Forelimb muscle (tissue), 1 donor: Measurements from ENCODE around the gene AUP1. TPM values are rescaled to one million over a fixed set of nuclear protein-coding genes. Genes with fewer than 3 reads are reported as not detected.
"Not testable (repeated sequence)": the region's sequence is repeated elsewhere in the genome, so short reads cannot be mapped to it uniquely, and the experiment has no call there.

Experiments used
- DNase-seq: peaks from one replicate; pipeline ENCODE4 v3.0.0-alpha.2; 2013; ENCODE audit warnings: low read depth
- polyA plus RNA-seq: library from polyadenylated mRNA; unstranded; fragments of 120-200 nt; gene quantifications from one replicate; pipeline ENCODE4 v1.2.1, GENCODE V29; 2013; ENCODE audit not compliant: insufficient read length

AUP1 gene, protein sequence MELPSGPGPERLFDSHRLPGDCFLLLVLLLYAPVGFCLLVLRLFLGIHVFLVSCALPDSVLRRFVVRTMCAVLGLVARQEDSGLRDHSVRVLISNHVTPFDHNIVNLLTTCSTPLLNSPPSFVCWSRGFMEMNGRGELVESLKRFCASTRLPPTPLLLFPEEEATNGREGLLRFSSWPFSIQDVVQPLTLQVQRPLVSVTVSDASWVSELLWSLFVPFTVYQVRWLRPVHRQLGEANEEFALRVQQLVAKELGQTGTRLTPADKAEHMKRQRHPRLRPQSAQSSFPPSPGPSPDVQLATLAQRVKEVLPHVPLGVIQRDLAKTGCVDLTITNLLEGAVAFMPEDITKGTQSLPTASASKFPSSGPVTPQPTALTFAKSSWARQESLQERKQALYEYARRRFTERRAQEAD
- polyA plus RNA-seq = 60.5 TPM

DNA sequence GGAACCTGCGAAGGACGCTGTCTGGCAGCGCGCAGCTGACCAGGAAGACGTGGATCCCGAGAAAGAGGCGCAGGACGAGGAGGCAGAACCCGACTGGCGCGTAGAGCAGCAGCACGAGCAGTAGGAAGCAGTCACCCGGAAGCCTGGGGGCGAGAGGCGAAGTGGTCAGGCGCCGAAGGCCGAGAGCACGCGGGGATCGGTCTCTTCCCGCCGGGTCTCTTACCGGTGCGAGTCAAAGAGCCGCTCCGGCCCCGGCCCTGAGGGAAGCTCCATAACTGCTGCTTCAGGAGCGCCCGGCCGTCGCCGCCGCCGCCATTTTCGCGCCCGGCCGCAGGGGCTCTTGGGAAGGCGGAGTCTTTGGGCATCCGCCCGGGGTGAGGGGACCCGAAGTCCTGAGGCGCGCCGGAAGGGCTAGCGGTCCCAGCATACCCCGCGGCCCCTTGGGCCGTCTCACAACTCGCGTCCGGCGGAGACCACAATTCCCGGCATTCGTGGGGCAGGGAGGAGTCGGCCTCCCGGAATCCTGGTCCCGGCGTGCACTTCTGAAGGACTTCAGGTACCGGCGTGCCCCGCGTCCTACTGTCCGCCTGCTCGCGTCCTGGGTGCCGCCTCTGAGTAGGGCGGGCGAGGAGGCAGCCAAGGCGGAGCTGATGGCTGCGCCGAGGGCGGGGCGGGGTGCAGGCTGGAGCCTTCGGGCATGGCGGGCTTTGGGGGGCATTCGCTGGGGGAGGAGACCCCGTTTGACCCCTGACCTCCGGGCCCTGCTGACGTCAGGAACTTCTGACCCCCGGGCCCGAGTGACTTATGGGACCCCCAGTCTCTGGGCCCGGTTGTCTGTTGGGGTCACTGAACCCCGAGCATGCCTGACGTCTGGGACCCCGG, at the start of gene AUP1, which contains the start of gene HTRA2:
Gene AUP1, minus strand, starts transcription at position 350 of the 882 bp plus-strand sequence. Its CDS starts 77 bp downstream, at position 273.
Gene HTRA2, plus strand, starts transcription at position 577 of the 882 bp plus-strand sequence. Its CDS starts 74 bp downstream, at position 651.
- DNase-seq = peak; percentile 96

DNA sequence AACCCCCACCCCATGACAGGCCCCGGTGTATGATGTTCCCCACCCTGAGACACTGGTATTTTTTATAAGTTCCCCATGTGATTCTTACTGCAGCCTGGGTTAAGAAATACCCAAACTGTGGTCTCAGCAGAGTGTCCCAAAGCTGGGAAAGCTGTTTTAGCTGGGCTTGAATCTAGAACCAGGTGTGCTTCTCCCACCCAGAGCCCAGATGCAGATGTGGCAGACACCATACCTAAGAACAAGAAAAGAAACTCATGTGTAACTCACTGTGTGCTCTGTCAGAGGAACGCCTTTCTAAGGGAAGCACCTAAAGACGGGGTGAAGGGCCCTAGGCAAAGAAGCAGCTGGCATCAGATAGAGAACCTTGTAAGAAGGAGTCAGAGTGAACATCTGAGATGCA, 48.9 kb upstream of the AUP1 start:
- no peak for DNase-seq

- no peak for DNase-seq
Measured at GRCh38 chr2:74577448-74577847, 47.9 kb upstream of the AUP1 start.

- DNase-seq = no peak
Measured at GRCh38 chr2:74576863-74577229, 47.3 kb upstream of the AUP1 start.

GRCh38 chr2:74576211-74576862, 46.8 kb upstream of the AUP1 start:
- no peak for DNase-seq

GRCh38 chr2:74575320-74575719, 45.8 kb upstream of the AUP1 start:
- DNase-seq = no peak

DNA sequence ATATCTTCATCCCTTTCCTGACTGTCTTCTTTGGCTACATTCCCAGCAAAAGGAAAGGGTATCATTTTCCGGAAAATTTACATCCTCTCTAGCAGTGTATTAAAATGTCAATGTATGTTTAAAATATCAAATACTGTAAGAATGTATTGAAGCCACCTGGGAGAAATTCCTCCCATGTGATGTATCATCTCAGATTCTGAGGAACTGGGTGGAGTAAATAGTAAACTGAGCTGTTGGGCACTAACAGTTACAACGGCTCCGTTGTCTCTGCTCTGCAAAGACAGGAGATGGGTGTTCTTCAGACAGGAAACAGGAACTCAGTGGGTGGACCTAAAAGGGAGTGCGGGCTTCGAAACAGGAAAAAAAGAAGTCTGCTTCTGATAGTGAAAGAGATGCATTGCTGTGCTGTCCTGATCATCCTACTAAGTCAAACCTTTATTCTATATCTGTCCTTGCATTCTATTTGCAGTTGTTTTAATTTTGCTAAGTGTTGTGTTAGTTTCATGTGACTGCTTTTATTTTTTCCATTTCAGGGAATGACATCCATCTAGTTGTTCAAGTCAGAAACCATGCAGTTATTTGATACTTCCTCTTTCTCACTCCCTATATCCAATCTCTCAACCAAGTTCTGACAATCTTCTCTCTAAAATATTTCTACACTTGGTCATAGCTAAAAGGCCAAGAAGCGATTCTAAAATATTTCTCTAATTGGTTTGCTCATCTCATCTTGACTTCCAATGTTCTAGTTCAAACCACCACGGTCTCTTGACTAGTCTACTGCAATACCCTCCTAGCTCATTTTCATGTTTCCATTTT, 44.4 kb upstream of the AUP1 start:
- DNase-seq = no peak

DNA sequence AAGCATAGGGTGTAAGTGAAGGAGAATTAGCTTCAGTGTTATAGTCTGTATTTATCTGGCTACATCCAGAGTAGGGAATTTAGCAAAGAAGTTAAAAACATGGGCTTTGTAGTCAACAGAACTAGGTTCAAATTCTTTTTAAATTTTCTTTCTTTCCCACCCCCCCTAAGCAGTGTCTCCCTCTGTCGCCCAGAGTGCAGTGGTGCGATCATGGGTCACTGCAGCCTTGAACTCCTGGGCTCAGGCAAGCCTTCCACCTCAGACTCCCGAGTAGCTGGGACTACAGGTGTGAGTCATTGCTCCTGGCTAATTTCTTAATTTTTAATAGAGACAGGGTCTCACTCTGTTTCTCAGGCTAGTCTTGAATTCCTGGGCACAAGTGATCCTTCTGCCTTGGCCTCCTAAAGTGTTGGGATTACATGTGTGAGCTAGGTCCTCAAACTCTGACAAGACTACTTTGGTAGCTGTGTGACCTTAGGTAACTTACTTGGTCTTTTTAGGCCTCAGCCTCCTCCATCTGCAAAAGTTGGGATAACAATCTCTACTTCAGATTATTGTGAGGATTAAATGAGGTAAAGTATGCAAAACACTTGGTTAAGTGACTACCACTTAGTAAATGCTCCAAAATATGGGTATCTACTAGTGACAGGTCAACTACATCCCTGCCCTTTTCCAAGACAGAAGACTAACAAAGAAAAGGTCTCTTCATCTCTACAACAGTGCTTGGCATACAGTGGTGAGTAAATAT, 42.8 kb upstream of the AUP1 start:
- no peak for DNase-seq

DNA sequence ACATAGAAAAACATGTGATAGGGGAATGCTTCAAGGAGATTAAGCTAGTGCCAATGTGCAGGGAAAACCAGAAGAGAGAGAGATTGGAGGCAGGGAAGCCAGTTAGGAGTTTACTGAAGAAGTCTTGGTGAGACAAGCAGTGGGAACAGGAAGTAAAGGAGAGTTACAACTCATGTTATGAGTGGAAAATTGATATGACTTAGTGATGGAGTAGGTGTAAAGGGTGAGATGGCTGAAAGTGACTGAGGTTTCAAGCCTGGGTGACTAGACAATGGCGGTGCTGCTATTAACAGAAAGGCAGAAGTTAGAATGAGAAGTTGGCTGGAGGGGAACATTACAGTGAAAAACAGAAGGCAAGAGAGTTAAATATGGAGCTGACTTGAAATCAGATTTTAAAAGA, 41.6 kb upstream of the AUP1 start:
- DNase-seq = no peak

- DNase-seq = no peak
Measured at GRCh38 chr2:74569686-74570085, 40.2 kb upstream of the AUP1 start.

DNA sequence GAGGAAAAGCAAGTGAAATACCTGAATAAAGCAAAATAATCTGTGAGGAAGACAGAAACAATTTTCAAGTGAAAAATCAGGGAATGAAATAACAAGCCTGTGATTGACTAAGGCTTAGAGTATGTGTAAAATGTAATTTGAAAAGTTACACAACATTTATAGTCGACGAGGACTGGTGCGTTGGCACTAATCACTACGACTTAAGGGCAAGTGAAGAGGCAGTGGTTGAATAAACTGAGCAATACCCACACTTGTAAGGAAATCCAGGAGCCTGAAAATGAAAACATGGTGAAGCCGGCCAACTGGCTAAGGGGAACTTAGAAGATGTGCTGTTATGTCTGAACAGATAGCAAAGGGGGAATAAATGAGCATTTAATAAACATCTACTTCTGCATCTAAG, 38.4 kb upstream of the AUP1 start:
- DNase-seq = no peak

DNA sequence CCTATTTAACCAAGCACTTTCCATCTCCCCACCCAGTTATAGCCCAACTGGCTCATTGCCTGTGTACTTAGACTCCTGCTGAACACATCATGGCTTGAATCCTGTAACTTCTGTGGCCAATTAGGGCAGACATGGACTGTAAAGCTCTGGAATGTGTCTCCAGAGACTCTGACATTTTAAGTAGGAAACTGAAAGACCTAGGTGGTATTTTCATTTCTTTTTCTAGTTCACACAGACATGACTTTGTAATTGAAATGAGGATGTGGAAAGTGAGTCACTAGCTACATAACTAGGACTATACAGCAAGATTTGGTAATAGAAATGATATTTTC, 37.2 kb upstream of the AUP1 start:
- no peak for DNase-seq

DNA sequence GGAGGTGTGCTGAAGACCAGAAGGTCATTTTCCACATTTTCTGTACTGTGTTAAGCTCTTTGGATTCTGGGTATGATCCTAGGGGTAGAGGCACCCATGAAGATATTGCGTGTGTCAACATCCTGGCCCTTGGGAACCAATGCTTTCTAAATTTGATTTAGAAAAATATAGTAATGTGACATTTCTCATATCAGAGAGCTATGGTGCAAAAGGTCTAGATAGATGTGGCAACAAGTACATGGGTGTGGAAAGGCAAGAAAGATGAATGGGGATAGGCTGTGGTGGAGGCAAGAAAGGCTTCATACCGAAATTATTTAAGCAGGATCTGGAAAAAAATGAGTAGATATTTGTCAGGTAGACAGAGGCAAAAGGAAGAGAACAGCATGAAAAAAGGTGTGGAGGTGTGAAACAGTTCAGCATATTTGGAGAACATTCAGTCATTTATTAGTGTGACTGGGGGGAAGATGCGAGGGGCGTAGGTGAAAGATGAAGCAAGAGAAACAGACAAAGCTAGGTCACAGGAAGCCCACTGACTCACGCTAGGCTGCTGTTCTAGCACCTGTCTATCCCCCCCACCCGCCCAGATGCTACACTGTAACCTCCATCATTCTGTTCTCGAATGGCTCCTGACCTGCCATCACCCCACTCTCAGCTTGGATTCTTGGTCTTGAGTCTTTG, 36.7 kb upstream of the AUP1 start:
- DNase-seq = no peak

- DNase-seq = no peak
Measured at GRCh38 chr2:74564222-74564621, 34.7 kb upstream of the AUP1 start.

GRCh38 chr2:74562126-74562775, 32.7 kb upstream of the AUP1 start:
- DNase-seq = no peak

- DNase-seq = not testable (repeated sequence)
Measured at GRCh38 chr2:74561022-74561421, 31.5 kb upstream of the AUP1 start.

GRCh38 chr2:74560591-74560990, 31.1 kb upstream of the AUP1 start:
- DNase-seq = no peak

DNA sequence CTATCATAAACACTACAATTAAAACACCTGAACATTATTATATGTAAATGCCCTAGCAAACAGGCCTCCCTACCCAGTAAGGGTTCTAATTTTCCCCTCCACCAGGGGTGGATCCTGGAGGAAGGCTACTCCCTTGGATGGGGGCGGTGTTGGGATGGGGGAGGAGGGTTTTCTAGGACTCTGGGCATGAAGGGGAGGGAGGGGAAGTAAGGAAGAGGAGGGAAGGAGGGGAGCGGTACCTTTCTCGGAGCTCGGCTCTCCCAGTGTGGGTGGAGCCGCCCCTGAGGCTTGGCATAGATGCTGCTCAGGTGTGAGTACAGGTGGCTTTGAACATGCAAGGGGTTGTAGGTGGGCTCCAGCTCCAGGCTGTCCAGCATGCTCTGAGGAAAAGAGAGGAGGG, 30.4 kb upstream of the AUP1 start:
- DNase-seq = no peak
